Measurements from ENCODE around the gene LRFN4. TPM values are rescaled to one million over a fixed set of nuclear protein-coding genes. Genes with fewer than 3 reads are reported as not detected.

The LRFN4 gene
- total and polyA plus RNA-seq, 2 donors (not counting 3 experiments of a cell fraction or from before 2014, with no cell fraction given), result 22.3 to 37.4 TPM

DNA sequence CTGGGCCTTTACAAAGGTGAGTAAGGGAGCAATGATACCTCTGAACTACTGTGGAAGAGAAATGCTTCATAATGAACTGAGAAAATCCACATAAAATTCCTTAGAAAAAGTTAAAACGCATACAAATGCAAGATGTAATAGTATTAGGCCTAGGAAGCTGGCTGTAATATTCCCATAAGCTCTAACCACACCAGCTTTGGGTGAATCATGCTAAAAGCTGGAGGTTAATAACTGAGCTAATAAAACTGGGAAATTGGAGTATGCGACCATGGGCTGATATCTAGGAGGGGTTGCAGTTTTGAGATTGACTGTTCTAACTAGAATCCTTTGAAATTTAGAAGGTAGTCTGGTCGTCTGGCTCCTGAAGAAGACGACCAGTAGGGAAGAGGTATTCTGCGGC, 42.2 kb upstream of the LRFN4 start:
- Histone ChIP-seq H3K27me3 (ENCODE audit: control insufficient read depth in 2 of 2, insufficient read depth in 2 of 2, low read length in 2 of 2) (no peaks in the 10 kb centered on the region), H2AFZ (ENCODE audit: low read depth, low read length) (no peak overlapping the region), H3K4me1 (ENCODE audit: control insufficient read depth, extremely low read depth, insufficient read depth, low read length) (peaks cover 13% of the 10 kb centered on the region), H3K4me2 (ENCODE audit: insufficient read depth, low read length) (no peak overlapping the region), H3K9me1 (replicated peaks; ENCODE audit: control insufficient read depth, extremely low read depth, insufficient read depth, low read length) (no peaks in the 10 kb centered on the region), H3K9ac (replicated peaks; ENCODE audit: extremely low read depth, insufficient read depth, low read length) (no peak overlapping the region), H3K36me3 (ENCODE audit: control insufficient read depth in 2 of 2, extremely low read depth in 1 of 2, insufficient read depth in 2 of 2, low read length in 2 of 2) (peaks cover 0 to 2% of the 10 kb centered on the region in 2 experiments), H3K27ac (ENCODE audit: insufficient read depth, low read depth, low read length) (no peak overlapping the region), H3K9me3 (replicated peaks; ENCODE audit: control insufficient read depth, insufficient read depth, low read length) (no peaks in the 10 kb centered on the region), H3K4me3 (replicated peaks in 1 of 3; ENCODE audit: insufficient read depth in 1 of 3, low read depth in 1 of 3, low read length in 3 of 3) (no peak overlapping the region), H3K79me2 (ENCODE audit: control insufficient read depth, insufficient read depth, low read length) (no peaks in the 10 kb centered on the region), H4K20me1 (replicated peaks; ENCODE audit: control insufficient read depth, extremely low read depth, insufficient read depth, low read length) (no peaks in the 10 kb centered on the region)
- TF ChIP-seq POLR2AphosphoS5 (IDR thresholded peaks at IDR 0.05; ENCODE audit: insufficient read depth, low read depth, low read length) (no peak), FOS (IDR thresholded peaks at IDR 0.05; ENCODE audit: borderline replicate concordance, insufficient read depth, low read length) (no peak), GATA2 (IDR thresholded peaks at IDR 0.05; ENCODE audit: insufficient read depth, insufficient read length, low read depth, low read length) (no peak), EZH2 (IDR thresholded peaks at IDR 0.05; ENCODE audit: borderline replicate concordance, low read depth, low read length, severe bottlenecking) (no peak)
- TF ChIP-seq, protein P1, sequence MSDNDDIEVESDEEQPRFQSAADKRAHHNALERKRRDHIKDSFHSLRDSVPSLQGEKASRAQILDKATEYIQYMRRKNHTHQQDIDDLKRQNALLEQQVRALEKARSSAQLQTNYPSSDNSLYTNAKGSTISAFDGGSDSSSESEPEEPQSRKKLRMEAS (IDR thresholded peaks at IDR 0.05; ENCODE audit: insufficient read depth, insufficient read length), result no peak
- TF ChIP-seq, protein P2, sequence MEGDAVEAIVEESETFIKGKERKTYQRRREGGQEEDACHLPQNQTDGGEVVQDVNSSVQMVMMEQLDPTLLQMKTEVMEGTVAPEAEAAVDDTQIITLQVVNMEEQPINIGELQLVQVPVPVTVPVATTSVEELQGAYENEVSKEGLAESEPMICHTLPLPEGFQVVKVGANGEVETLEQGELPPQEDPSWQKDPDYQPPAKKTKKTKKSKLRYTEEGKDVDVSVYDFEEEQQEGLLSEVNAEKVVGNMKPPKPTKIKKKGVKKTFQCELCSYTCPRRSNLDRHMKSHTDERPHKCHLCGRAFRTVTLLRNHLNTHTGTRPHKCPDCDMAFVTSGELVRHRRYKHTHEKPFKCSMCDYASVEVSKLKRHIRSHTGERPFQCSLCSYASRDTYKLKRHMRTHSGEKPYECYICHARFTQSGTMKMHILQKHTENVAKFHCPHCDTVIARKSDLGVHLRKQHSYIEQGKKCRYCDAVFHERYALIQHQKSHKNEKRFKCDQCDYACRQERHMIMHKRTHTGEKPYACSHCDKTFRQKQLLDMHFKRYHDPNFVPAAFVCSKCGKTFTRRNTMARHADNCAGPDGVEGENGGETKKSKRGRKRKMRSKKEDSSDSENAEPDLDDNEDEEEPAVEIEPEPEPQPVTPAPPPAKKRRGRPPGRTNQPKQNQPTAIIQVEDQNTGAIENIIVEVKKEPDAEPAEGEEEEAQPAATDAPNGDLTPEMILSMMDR (IDR thresholded peaks at IDR 0.05; ENCODE audit: extremely low read depth in 1 of 2, insufficient read depth in 1 of 2, low read depth in 1 of 2, low read length in 2 of 2), result no peak
- dilution Hi-C loops (cut with MboI; ENCODE audit: extremely low pct_ligation_motif_present, low sequenced_read_pairs), result no loop called here
- no TSS peak for BruUV-seq (replicated peaks)
- CTCF ChIA-PET, result interaction anchor here (1.4 to 1.7 kb wide), 3 partner anchors 8 to 67 kb away, joined by 5 to 7 read pairs (median 5); no protein-coding TSS in a partner anchor
- POLR2A ChIA-PET, result no interaction called here
- intact Hi-C loops (cut with micrococcal nuclease), result loop anchor here (5.0 kb wide), 1 partner anchor 47 kb away; no protein-coding TSS in a partner anchor
- FAIRE-seq (no peak), DNase-seq (ENCODE audit: low read depth, low spot score) (no peak)
